ENCODE data around the gene SFMBT2. TPM values are rescaled to one million over a fixed set of nuclear protein-coding genes. Genes with fewer than 3 reads are reported as not detected.

The SFMBT2 gene
- total and polyA plus RNA-seq, 2 of the 13 experiments (the other 11 are each of a cell fraction or from before 2014, with no cell fraction given): 0.01 to 0.02 TPM

- Histone ChIP-seq H3K4me1 (ENCODE audit: insufficient read depth, low read length) (no peaks in the 10 kb centered on the region), H3K79me2 (ENCODE audit: insufficient read depth, low read length) (no peaks in the 10 kb centered on the region), H3K4me3 (replicated peaks in 1 of 3; ENCODE audit: insufficient read depth in 1 of 3, low read depth in 2 of 3, low read length in 3 of 3) (no peak overlapping the region), H4K20me1 (ENCODE audit: insufficient read depth, low read length) (no peaks in the 10 kb centered on the region), H3K4me2 (ENCODE audit: low read depth, low read length) (no peak overlapping the region), H3K27me3 (ENCODE audit: control insufficient read depth in 1 of 2, insufficient read depth in 2 of 2, low read length in 2 of 2) (peaks cover 1 to 19% of the 10 kb centered on the region in 2 experiments; a peak in 3 of 5 replicates), H3K36me3 (replicated peaks in 1 of 2; ENCODE audit: control insufficient read depth in 1 of 2, insufficient read depth in 2 of 2, low read length in 2 of 2) (no peaks in the 10 kb centered on the region), H3K27ac (ENCODE audit: extremely low read length, insufficient read depth, low read length) (no peak overlapping the region), H3K9ac (ENCODE audit: insufficient read depth, low read depth, low read length) (no peak overlapping the region), H2AFZ (ENCODE audit: low read length) (no peak overlapping the region), H3K9me3 (ENCODE audit: low read length) (no peaks in the 10 kb centered on the region)
- CTCF ChIA-PET (ENCODE audit: low intra/inter-chr PET ratio, low total read pairs): no interaction called here
- POLR2A ChIA-PET: no interaction called here
- BruUV-seq (replicated peaks): no TSS peak
- intact Hi-C loops (cut with micrococcal nuclease; ENCODE audit: unreplicated experiment) (loop anchor here (5.0 kb wide), 2 partner anchors 88 to 572 kb away; no protein-coding TSS in a partner anchor), in situ Hi-C loops (cut with HindIII; ENCODE audit: extremely low pct_ligation_motif_present, low pct_unique_long_range_greater_than_20kb) (loop anchor here (10.0 kb wide), 1 partner anchor 500 kb away; no protein-coding TSS in a partner anchor)
- DNase-seq (ENCODE audit: low spot score): no peak
- no peak for ATAC-seq
- TF ChIP-seq ZNF512B (CRISPR knock-in tag; IDR thresholded peaks at IDR 0.05; ENCODE audit: borderline replicate concordance) (no peak), ZSCAN31 (CRISPR knock-in tag; IDR thresholded peaks at IDR 0.05; ENCODE audit: low read depth) (no peak), ZNF549 (CRISPR knock-in tag; IDR thresholded peaks at IDR 0.05) (no peak), RFXAP (CRISPR knock-in tag; IDR thresholded peaks at IDR 0.05; ENCODE audit: borderline replicate concordance) (no peak), RXRB (CRISPR knock-in tag; IDR thresholded peaks at IDR 0.05; ENCODE audit: borderline replicate concordance) (no peak), FOSL2 (CRISPR knock-in tag; IDR thresholded peaks at IDR 0.05) (no peak), ZFYVE20 (CRISPR knock-in tag; IDR thresholded peaks at IDR 0.05; ENCODE audit: borderline replicate concordance, low read depth) (no peak), NFE2L2 (IDR thresholded peaks at IDR 0.05; ENCODE audit: low read length) (no peak), NFKB2 (CRISPR knock-in tag; IDR thresholded peaks at IDR 0.05; ENCODE audit: borderline replicate concordance) (no peak), ZHX2 (IDR thresholded peaks at IDR 0.05; ENCODE audit: low read depth) (no peak), ZHX2 (CRISPR knock-in tag; IDR thresholded peaks at IDR 0.05; ENCODE audit: borderline replicate concordance) (no peak), ZNF792 (CRISPR knock-in tag; IDR thresholded peaks at IDR 0.05) (no peak), ZSCAN20 (CRISPR knock-in tag; IDR thresholded peaks at IDR 0.05; ENCODE audit: borderline replicate concordance) (no peak), NAIF1 (CRISPR knock-in tag; IDR thresholded peaks at IDR 0.05; ENCODE audit: borderline replicate concordance) (no peak), ZFP1 (CRISPR knock-in tag; IDR thresholded peaks at IDR 0.05) (no peak)
- FAIRE-seq: no peak
- 2% methylated on average over 2 of the region's 2 CpGs for WGBS (ENCODE audit: low lambda C conversion rate)
Observed at GRCh38 chr10:7414766-7415165, 3.9 kb upstream of the SFMBT2 start.

Data from HepG2 (cell line).